Right atrium auricular region (tissue), 2 donors: ENCODE data around the gene AHNAK2. TPM values are rescaled to one million over a fixed set of nuclear protein-coding genes. Genes with fewer than 3 reads are reported as not detected.

Experiments
- DNase-seq: peaks from one replicate; pipeline ENCODE4 v3.0.0-alpha.2; 2019; ENCODE audit warnings: low spot score
- H3K27ac ChIP-seq, 2 donors: fragments of 200-600 bp; sonication (generic); 1 replicate in 1 of 2; 2 replicates in 1 of 2; pipeline ENCODE4 v1.5.1; 2016 to 2019
- H3K27me3 ChIP-seq, 2 donors: fragments of 200-600 bp; sonication (generic); one replicate each; pipeline versions ENCODE4 v1.5.1 to v1.6.0; 2017 to 2019
- H3K36me3 ChIP-seq: fragments of 200-600 bp; sonication (generic); one replicate; pipeline ENCODE4 v1.5.1; 2016
- H3K4me1 ChIP-seq, 2 donors: fragments of 200-600 bp; sonication (generic); one replicate each; pipeline versions ENCODE4 v1.5.1 to v1.6.0; 2017 to 2019
- H3K4me3 ChIP-seq, 2 donors: fragments of 200-600 bp; sonication (generic); 1 replicate in 1 of 2; 2 replicates in 1 of 2; pipeline ENCODE4 v1.5.1; 2017 to 2019; ENCODE audit warnings: mild to moderate bottlenecking in 1 of 2, moderate library complexity in 1 of 2
- H3K9me3 ChIP-seq, 2 donors: fragments of 200-600 bp; sonication (generic); one replicate each; pipeline ENCODE4 v1.5.1; 2019
- total RNA-seq, 2 donors: library from RNA; depleted of rRNA; stranded (reverse); fragments of >200 nt; gene quantifications; one replicate each; pipeline ENCODE4 v1.1.0, GENCODE V29; 2016
- TF ChIP-seq, protein P1 (sequence below), 2 donors: fragments of 200-600 bp; sonication (generic); IDR thresholded peaks; one replicate each; pipeline ENCODE4 v1.5.1; 2019; ENCODE audit warnings: antibody characterized with exemption in 2 of 2

AHNAK2 gene
- total RNA-seq, 2 donors from 2014 or later, result 5.7 to 11.8 TPM

GRCh38 chr14:104942586-104942985 is 35.6 kb downstream of the AHNAK2 start:
- no peak overlapping the region for H3K4me3 ChIP-seq
- DNase-seq, result no peak
- H3K4me1 ChIP-seq, result no peaks in the 10 kb centered on the region
- TF ChIP-seq, protein P1, sequence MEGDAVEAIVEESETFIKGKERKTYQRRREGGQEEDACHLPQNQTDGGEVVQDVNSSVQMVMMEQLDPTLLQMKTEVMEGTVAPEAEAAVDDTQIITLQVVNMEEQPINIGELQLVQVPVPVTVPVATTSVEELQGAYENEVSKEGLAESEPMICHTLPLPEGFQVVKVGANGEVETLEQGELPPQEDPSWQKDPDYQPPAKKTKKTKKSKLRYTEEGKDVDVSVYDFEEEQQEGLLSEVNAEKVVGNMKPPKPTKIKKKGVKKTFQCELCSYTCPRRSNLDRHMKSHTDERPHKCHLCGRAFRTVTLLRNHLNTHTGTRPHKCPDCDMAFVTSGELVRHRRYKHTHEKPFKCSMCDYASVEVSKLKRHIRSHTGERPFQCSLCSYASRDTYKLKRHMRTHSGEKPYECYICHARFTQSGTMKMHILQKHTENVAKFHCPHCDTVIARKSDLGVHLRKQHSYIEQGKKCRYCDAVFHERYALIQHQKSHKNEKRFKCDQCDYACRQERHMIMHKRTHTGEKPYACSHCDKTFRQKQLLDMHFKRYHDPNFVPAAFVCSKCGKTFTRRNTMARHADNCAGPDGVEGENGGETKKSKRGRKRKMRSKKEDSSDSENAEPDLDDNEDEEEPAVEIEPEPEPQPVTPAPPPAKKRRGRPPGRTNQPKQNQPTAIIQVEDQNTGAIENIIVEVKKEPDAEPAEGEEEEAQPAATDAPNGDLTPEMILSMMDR (IDR thresholded peaks at IDR 0.05), result no peak
- H3K36me3 ChIP-seq, result no peaks in the 10 kb centered on the region
- no peaks in the 10 kb centered on the region for H3K9me3 ChIP-seq
- no peak overlapping the region for H3K27ac ChIP-seq
- H3K27me3 ChIP-seq, result no peaks in the 10 kb centered on the region

GRCh38 chr14:104941508-104942365 is 36.4 kb downstream of the AHNAK2 start:
- no peak for DNase-seq
- no peak overlapping the region for H3K4me3 ChIP-seq
- H3K36me3 ChIP-seq, result no peaks in the 10 kb centered on the region
- no peaks in the 10 kb centered on the region for H3K27me3 ChIP-seq
- H3K27ac ChIP-seq, result no peak overlapping the region
- TF ChIP-seq, protein P1 (IDR thresholded peaks at IDR 0.05), result no peak
- no peaks in the 10 kb centered on the region for H3K4me1 ChIP-seq
- no peaks in the 10 kb centered on the region for H3K9me3 ChIP-seq

DNA sequence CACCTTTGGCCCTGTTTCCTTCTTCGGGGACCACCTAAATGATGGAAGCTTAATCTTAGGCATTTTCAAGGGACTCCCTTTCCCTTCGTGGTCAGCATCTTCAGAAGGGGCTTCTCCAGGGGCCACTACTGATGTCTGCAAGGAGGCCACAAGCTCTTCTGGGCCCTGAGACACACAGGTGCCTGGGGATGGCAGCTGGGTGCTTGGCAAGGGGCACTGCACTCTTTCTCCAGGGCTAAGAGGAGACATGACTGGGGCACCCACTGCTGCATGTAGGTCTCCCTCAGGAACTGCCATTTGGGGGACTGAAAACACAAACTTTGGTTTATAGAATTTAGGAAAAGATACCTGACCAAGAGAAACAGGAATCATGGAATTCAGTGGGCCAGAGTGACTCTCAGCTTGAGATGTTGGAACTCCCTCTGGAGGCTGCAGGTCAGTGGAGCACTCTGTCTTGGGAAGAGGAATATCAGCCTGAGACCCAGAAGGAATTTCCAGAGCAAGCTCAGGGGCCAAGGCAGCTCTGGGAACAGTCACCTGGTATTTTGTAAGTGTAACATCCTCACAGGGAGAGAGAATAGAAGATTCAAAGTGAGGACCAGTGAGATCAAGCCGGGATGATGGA is 37.5 kb downstream of the AHNAK2 start:
- H3K36me3 ChIP-seq, result no peaks in the 10 kb centered on the region
- no peak overlapping the region for H3K4me3 ChIP-seq
- TF ChIP-seq, protein P1 (IDR thresholded peaks at IDR 0.05), result no peak
- no peak for DNase-seq
- no peak overlapping the region for H3K27ac ChIP-seq
- H3K27me3 ChIP-seq, result no peaks in the 10 kb centered on the region
- no peaks in the 10 kb centered on the region for H3K4me1 ChIP-seq
- no peaks in the 10 kb centered on the region for H3K9me3 ChIP-seq

- no peak overlapping the region for H3K4me3 ChIP-seq
- no peak for DNase-seq
- no peaks in the 10 kb centered on the region for H3K36me3 ChIP-seq
- no peaks in the 10 kb centered on the region for H3K27me3 ChIP-seq
- no peaks in the 10 kb centered on the region for H3K9me3 ChIP-seq
- no peak overlapping the region for H3K27ac ChIP-seq
- TF ChIP-seq, protein P1 (IDR thresholded peaks at IDR 0.05), result no peak
- H3K4me1 ChIP-seq, result no peaks in the 10 kb centered on the region
These were observed 38.3 kb downstream of the AHNAK2 start for GRCh38 chr14:104939666-104940410.

- Histone ChIP-seq H3K4me1 (peaks cover 0 to 1% of the 10 kb centered on the region in 2 donors), H3K36me3 (no peaks in the 10 kb centered on the region), H3K27me3 (no peaks in the 10 kb centered on the region), H3K27ac (no peak overlapping the region), H3K9me3 (no peaks in the 10 kb centered on the region), H3K4me3 (no peak overlapping the region)
- TF ChIP-seq, protein P1 (IDR thresholded peaks at IDR 0.05), result no peak
- no peak for DNase-seq
These were observed 39.2 kb downstream of the AHNAK2 start for GRCh38 chr14:104938960-104939359.
